ENCODE measurements around the gene CSTB. TPM values are rescaled to one million over a fixed set of nuclear protein-coding genes. Genes with fewer than 3 reads are reported as not detected.

CSTB gene
- total RNA-seq, 2 donors from 2014 or later, result 2.3 to 8.4 TPM

DNA sequence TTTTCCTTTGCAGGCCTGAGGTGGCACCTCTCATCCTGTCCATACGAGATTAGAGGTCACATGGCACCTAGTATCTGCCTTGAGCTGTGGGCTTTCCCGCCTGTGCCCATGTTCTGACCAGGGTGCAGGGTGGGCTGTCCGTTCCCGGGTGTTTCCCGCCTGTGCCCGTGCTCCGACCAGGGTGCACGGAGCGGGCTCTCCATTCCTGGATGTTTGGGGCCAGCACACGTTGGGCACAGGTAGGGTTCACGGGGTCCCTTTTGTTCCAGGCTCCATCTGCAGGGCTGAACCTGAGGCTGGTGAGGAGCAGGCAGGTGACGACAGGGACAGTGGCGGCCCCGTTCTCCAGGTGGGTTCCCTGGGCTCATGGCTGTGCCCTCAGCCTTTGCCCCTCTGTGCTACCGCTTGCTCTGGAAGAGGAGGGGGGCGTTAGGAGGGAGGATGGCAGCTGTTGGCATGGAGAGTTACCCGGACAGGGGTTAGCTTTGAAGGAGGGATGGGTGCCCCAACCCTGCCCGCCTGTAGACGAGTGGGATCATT lies 23.3 kb upstream of the CSTB start:
- peaks cover 50% of the 10 kb centered on the region for H3K36me3 ChIP-seq
- DNase-seq (ENCODE audit: low spot score) (no peak), ATAC-seq (ENCODE audit: insufficient number of reproducible peaks, low FRiP score, low read depth) (no peak)
- no peaks in the 10 kb centered on the region for H3K27me3 ChIP-seq (replicated peaks; ENCODE audit: insufficient read depth)
- TF ChIP-seq, protein P1, sequence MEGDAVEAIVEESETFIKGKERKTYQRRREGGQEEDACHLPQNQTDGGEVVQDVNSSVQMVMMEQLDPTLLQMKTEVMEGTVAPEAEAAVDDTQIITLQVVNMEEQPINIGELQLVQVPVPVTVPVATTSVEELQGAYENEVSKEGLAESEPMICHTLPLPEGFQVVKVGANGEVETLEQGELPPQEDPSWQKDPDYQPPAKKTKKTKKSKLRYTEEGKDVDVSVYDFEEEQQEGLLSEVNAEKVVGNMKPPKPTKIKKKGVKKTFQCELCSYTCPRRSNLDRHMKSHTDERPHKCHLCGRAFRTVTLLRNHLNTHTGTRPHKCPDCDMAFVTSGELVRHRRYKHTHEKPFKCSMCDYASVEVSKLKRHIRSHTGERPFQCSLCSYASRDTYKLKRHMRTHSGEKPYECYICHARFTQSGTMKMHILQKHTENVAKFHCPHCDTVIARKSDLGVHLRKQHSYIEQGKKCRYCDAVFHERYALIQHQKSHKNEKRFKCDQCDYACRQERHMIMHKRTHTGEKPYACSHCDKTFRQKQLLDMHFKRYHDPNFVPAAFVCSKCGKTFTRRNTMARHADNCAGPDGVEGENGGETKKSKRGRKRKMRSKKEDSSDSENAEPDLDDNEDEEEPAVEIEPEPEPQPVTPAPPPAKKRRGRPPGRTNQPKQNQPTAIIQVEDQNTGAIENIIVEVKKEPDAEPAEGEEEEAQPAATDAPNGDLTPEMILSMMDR (IDR thresholded peaks at IDR 0.05), result no peak
- no peak overlapping the region for H3K4me3 ChIP-seq
- H3K27ac ChIP-seq, result no peak overlapping the region
- H3K4me1 ChIP-seq (ENCODE audit: control insufficient read depth in 1 of 2, low read depth in 2 of 2), result no peaks in the 10 kb centered on the region
- H3K9me3 ChIP-seq, result no peaks in the 10 kb centered on the region

DNA sequence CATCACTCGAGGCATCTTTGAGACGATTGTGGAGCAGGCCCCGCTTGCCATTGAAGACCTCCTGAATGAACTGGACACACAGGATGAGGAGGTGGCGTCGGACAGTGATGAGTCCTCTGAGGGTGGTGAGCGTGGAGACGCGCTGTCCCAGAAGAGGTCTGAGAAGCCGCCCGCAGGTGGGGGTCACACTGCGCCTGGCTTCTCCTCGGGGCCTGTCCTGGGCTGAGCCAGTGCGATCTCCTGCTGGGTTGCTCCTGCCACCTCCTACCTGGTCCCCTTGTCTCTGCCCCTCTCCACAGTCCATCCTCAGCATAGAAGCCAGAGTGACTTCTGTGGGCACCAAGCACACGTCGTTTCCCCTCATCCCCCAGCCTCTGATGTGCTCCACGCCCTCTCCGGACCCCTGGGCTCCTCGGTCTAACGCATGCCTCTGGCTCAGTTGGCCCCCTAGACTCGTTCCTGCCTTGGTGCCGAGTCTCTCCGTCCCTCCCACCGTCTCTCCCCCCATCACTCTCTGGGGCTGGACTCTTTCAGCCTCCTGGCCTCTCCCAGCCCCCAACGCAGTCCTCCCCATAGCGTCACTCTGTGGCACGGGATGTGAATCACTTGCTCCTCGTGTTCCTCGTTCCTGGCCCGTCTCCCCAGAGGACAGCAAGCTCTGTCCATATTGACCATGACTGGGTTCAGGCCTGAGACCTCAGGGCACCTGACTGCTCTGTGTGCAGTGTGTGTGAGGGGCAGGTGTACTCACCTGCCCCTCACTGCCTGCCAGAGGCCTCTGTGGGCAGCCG lies 22.0 kb upstream of the CSTB start:
- TF ChIP-seq, protein P1 (IDR thresholded peaks at IDR 0.05), result no peak
- no peak for ATAC-seq (ENCODE audit: insufficient number of reproducible peaks, low FRiP score, low read depth)
- Histone ChIP-seq H3K4me1 (ENCODE audit: control insufficient read depth in 1 of 2, low read depth in 2 of 2) (no peaks in the 10 kb centered on the region), H3K27me3 (replicated peaks; ENCODE audit: insufficient read depth) (no peaks in the 10 kb centered on the region), H3K27ac (no peak overlapping the region), H3K36me3 (peaks cover 52% of the 10 kb centered on the region), H3K4me3 (no peak overlapping the region), H3K9me3 (no peaks in the 10 kb centered on the region)
- no peak for DNase-seq (ENCODE audit: low spot score)

DNA sequence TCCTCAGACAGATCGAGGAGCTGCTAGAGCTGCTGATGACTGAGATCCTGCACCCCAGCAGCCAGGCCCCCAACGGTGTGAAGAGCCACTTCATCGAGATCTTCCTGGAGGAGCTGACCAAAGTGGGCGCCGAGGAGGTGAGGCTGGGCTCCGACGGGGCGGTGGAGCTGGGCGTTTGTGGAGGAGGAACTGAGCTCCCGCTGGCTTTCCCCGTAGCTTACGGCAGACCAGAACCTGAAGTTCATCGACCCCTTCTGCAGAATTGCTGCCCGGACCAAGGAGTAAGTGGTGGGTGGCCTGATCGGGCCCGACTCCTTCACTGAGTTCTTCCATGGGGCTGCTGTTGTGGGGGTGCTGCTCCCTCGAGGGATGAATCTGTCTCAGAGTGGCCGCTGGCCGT lies 21.3 kb upstream of the CSTB start:
- no peak overlapping the region for H3K4me3 ChIP-seq
- ATAC-seq (ENCODE audit: insufficient number of reproducible peaks, low FRiP score, low read depth), result no peak
- H3K36me3 ChIP-seq, result peaks cover 47% of the 10 kb centered on the region
- no peaks in the 10 kb centered on the region for H3K4me1 ChIP-seq (ENCODE audit: control insufficient read depth in 1 of 2, low read depth in 2 of 2)
- no peaks in the 10 kb centered on the region for H3K27me3 ChIP-seq (replicated peaks; ENCODE audit: insufficient read depth)
- TF ChIP-seq, protein P1 (IDR thresholded peaks at IDR 0.05), result no peak
- no peaks in the 10 kb centered on the region for H3K9me3 ChIP-seq
- no peak for DNase-seq (ENCODE audit: low spot score)
- H3K27ac ChIP-seq, result no peak overlapping the region

DNA sequence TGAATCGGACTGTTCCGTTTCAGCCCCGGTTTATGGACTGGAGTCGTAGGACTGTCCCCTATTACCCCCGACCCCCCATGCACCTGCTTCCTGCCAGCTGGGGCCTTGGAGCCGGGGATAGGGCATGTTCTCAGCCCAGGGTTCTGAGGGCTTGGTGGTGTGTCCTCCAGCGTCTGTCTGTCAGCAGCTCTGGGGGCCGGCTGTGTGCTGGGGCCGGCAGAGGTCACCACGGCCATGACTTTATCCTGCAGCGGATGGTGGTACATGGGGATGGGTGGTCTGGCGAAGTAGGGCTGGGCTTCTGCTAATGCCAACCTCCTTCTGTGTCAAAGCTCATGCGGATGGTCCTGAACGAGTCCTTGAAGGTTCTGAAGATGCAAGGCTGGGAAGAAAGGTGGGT lies 18.7 kb upstream of the CSTB start:
- DNase-seq (ENCODE audit: low spot score) (no peak), ATAC-seq (ENCODE audit: insufficient number of reproducible peaks, low FRiP score, low read depth) (no peak)

DNA sequence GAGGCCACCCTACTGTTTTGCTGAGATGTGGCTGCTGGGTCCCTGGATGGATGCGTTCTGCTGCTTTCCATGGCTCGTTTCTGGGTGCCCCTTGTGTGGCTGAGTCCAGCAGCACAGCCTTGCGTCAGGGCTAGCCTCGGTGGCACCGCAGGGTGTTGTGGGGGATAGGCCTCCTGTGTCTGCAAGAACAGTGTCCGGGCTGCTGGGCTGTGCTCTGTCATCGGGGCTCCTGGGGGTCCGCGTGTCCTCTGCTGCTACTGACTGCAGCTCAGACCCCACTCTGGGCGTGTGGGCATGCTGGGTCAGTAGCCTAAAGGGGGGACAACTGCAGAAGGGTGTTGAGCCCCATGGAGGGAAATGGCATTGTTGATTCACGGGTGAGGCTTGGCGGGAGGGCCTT lies 18.2 kb upstream of the CSTB start:
- Histone ChIP-seq H3K9me3 (no peaks in the 10 kb centered on the region), H3K4me3 (no peak overlapping the region), H3K36me3 (peaks cover 40% of the 10 kb centered on the region), H3K27ac (no peak overlapping the region), H3K27me3 (replicated peaks; ENCODE audit: insufficient read depth) (no peaks in the 10 kb centered on the region), H3K4me1 (ENCODE audit: control insufficient read depth in 1 of 2, low read depth in 2 of 2) (peaks cover 10 to 11% of the 10 kb centered on the region in 2 donors)
- no peak for DNase-seq (ENCODE audit: low spot score)
- TF ChIP-seq, protein P1 (IDR thresholded peaks at IDR 0.05), result no peak
- no peak for ATAC-seq (ENCODE audit: insufficient number of reproducible peaks, low FRiP score, low read depth)

More for the DNA sequence above, 18.7 kb upstream of the CSTB start:
- Histone ChIP-seq H3K36me3 (peaks cover 40% of the 10 kb centered on the region), H3K9me3 (no peaks in the 10 kb centered on the region), H3K27ac (no peak overlapping the region), H3K4me3 (no peak overlapping the region), H3K4me1 (ENCODE audit: control insufficient read depth in 1 of 2, low read depth in 2 of 2) (peaks cover 10 to 11% of the 10 kb centered on the region in 2 donors), H3K27me3 (replicated peaks; ENCODE audit: insufficient read depth) (no peaks in the 10 kb centered on the region)
- TF ChIP-seq, protein P1 (IDR thresholded peaks at IDR 0.05), result no peak

All from thoracic aorta (tissue), 2 donors.